GM18951 (cell line): Measurements from ENCODE around the gene WASHC2C.
"Not testable (repeated sequence)": the region's sequence is repeated elsewhere in the genome, so short reads cannot be mapped to it uniquely, and the experiment has no call there.

ENCODE experiments used
- POLR2A ChIP-seq: IDR thresholded peaks from 4 replicates; pipeline ENCODE4 v1.6.1; 2011; ENCODE audit warnings: mild to moderate bottlenecking; ENCODE audit not compliant: insufficient read length, insufficient read depth; ENCODE audit errors: extremely low read depth
- in situ Hi-C: fragments of 300-500 bp; cut with MboI; formaldehyde crosslinking; loops from one replicate; pipeline ENCODE4 v1.12.0; 2022; ENCODE audit warnings: low sequenced_read_pairs, mixed read lengths, inconsistent platforms; ENCODE audit not compliant: unreplicated experiment

Gene WASHC2C

DNA sequence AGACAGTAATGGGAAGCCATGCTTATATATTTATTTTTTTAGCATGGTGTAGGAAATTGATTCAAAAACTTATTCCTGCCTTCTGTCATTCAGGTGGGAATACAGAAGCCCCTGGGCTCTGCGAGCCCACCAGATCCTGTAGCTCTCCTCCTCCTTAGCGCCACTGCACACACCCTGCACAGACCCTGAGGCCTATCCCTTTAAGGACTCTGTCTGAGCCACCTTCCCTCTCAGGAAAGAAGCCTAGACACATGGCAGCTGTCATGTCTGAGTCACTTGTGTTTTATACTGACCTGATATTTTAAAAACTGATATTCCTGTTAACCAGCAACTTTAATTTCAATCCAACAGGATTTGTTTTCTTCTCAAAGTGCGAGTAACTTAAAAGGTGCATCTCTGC lies 36.0 kb downstream of the WASHC2C start:
- in situ Hi-C loops, result loop anchor here (10.0 kb wide), 1 partner anchor 58 kb away; no protein-coding TSS in a partner anchor

DNA sequence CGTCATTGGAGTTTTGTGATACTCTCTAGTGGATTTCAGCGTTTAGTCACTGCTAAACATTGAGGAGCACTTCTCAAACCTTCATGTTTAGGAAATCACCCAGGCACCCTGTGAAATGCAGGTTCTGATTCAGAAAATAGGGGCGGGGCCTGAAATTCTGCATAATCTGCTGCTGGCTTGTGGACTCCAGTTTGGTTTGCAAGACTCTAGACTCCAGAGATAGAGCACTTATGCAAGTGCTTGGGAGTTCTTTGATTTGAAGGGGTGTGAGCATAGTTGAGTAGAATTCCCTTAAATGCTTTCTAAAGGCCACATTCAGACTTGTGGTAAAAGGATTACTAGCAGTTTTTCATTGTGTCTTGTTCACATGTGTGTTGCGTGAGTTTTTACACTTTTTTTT lies 41.3 kb downstream of the WASHC2C start:
- in situ Hi-C loops, result loop anchor here (10.0 kb wide), 1 partner anchor 64 kb away; no protein-coding TSS in a partner anchor

DNA sequence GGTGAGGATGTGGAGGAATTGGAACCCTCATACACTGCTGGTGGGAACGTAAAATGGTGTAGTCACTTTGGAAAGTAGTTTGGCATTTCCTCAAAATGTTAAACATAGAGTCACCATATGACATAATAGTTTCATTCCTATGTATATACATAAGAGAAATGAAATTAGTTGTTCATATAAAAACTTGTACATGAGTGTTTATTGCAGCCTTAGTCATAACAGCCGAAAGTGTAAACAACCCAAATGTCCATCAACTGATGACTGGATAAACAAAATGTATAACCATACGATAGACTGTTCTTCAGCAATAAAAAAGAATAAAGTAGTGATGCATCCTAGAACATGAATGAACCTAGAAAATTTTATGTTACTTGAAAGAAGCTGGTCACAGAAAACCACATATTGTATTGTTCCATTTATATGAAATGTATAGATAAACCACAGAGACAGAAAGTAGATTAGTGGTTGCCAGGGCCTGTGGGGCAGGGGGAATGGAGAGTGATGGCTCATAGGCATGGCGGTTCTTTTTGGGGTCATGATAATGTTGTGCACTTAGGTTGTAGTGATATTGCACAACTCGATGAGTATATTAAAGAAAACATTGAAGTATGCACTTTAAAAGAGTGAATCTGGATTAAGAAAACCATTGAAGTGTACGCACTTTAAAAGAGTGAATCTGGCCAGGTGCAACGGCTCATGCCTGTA lies 44.8 kb downstream of the WASHC2C start:
- in situ Hi-C loops, result not testable (repeated sequence)

DNA sequence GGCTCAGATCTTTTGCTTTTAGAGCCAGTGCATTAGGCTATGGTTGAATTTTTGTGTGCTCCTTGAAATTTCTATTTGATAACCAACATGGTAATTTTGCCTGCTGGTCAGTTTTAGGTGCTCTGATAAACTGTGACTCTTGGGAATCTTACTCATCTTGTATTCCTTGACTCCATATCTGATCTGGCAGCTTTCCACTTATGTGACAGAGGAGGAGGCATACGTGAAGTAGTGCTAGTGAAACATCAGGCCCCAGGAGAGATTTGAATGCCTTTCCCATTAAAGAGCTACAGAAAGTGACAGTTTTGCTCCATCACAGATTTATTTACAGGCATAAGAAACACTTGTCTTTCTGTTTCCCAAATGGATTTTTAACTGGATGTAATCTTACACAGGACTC lies 59.2 kb downstream of the WASHC2C start:
- in situ Hi-C loops, result not testable (repeated sequence)

DNA sequence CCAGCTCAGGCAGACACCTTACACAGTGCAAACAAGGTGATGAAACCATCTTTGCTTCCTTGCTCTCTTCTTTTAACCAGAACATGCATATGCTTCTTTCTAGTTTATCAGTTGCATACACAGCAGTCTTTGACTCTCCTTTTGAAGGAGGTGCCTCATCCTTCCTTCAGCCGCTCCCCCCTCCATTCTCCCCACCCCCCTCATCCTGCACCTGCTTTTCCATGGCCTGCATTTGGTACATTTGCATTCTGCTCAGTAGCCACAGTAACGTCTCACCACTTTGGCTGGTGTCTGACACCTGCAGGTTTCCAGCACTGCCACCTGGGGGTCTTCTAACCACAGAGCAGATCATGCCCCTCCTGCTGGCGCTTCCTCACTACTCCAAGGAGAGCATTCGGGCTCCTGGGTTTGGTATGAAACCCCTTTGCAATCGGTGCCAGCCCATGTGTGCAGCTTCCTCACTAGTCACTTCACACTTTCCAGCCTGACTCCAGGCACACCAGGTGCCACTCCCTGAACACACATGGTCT lies 60.2 kb downstream of the WASHC2C start:
- in situ Hi-C loops, result not testable (repeated sequence)

DNA sequence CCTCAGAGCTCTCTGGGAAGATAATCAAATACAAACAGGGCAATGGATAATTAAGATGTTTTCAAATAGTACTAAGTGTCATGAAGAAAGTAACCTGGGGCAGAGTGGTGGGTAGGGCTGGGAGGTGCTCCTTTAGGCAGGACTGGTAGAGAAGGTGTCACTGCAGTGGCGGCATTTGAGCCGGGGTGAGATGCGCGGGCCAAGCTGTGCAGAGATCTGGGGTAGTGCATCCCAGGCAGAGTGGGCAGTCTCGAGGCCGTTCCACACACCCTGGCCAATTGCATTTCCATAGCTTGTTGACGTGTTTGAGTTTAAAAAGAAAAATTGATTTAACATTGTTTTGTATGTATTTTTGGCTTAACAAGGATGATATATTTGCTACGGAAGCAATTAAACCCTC lies 62.9 kb downstream of the WASHC2C start:
- in situ Hi-C loops, result not testable (repeated sequence)

DNA sequence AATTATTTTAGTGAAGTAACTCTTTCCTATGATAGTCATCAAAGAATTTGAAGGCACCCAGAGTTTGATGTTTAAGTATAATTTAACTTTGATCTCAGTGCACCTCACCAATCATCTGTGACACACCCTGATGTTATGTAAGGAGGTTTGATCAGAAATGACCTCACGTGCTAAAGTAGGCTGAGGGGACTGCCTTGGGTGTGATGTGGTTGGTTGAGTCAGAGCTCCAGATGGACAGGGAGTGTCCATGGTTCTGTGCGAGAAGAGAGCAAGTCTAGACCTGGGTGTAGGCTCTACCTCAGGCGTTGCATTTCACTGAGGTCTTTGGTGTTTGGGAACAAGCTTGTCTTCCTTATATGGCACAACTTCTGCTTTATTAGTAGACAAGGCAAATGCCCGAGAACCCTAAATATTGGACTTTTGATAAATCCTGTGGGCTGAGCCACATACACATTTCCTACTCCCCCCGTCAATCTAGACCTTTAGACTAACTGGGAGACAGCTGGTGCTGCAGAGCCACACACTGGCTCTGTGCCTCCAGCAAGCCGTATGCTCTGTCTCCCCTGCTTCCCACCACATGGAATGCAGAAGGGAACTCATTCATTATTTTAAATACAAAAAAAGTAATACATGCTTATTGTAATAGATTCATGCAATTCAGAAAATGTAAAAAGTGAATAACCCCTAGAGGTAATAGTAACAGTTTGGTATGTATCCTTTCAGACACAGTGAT lies 63.8 kb downstream of the WASHC2C start:
- in situ Hi-C loops, result not testable (repeated sequence)

DNA sequence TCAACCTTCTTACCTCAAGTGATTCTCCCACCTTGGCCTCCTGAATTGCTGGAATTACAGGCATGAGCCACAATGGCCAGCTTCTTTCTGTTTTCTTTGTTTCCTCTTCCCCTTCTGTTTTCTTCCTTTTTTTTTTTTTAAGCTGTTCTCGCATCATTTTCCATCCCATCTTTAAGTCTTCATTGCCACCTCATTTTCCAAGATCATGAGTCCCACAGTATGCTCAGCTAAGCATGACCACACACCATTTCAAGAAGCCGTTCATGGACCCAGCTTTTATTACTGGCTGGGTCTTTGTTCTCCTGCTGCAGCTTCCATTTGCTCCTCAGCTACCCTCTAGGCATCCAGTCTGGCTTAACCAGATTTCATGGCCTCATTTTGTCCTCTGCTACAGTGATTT lies 67.7 kb downstream of the WASHC2C start:
- in situ Hi-C loops, result not testable (repeated sequence)

DNA sequence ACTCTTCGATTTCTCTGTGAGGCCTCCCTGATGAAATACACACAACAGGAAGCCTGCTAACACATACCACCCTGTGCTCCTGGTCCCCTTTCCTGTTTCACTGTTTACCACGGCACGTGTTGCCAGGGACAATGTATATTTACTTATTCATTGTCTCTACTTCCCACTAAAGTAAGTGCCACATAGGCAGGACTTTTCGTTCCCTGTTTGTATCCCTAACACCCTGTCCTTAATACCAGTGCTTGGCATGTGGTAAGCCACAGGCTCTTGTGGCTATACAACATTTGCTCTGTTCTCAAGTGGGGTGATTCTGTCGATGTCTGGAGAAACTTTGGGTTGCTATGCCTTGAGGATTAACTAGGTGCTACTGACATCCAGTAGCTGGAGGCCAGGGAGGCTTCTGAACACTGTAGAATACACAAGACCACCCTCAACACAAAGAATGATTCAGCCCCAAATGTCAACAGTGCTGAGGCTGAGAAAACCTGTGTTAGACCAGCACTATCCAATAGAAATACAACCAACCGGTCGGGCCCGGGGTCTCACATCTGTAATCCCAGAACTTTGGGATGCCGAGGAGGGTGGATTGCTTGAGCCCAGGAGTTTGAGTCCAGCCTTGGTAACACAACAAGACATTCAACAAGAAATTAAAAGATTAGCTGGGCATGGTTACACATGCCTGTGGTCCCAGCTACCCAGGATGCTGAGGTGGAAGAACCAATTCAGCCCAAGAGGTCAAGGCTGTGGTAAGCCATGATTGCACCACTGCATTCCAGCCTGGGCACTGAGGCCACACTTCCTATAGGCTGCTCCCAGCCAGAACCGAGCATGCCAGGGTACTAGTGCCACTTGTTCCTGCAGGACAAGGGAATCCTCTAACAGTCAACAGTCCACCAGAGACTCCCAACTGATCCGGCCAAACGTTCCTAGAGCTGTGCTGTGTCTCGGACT lies 76.3 kb downstream of the WASHC2C start:
- in situ Hi-C loops, result not testable (repeated sequence)

DNA sequence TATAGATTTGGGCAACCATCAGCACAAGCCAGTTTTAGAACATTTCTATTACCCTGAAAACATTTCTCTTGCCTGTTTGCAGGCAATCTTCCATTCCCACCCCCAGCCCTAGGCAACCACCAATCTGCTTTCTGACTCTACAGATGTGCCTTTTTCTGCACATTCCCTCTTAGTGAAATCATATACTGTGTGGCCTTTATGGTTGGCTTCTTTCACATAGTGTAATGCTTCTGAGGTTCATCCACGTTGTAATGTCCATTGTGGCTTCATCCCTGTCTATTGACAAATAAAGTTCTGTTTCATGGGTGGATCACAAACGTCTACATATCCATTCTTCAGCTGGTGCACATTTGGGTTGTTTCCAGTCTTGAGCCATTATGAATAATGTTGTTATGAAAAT lies 77.9 kb downstream of the WASHC2C start:
- in situ Hi-C loops, result not testable (repeated sequence)

DNA sequence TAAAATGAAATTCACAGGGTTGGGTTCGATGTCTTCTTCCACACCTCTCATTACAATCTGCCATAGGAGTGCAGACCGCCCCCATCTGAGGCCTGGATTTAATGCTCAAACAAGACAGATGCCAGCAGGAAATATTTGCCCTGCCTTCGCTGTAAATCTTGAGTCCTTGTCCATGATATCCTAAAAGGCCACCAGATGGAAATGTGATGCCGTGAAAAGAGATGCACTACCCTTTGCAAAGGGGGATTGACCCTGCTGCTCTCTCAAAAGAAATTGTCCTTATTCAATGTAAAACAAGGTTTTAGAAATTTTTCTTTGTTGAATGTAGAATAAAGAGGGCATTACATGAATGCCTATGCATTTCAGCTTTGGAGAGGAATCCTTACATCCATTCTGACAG lies 82.8 kb downstream of the WASHC2C start:
- no peak for TF ChIP-seq POLR2A
- in situ Hi-C loops, result no loop called here

DNA sequence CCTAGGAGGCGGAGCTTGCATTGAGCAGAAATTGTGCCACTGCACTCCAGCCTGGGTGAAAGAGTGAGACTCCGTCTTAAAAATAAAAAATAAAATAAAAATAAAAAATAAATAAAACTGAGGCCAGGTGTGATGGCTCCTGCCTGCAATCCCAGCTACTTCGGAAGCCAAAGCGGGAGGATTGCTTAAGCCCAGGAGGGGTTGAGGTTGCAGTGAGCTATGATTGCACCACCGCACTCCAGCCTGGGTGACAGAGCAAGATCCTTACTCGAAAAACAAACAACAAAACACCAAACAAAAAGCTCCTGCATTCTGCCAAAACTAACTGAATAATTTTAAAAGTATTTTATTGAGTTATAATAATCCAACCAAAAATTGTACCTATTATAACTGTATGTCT lies 84.0 kb downstream of the WASHC2C start:
- in situ Hi-C loops, result no loop called here
- no peak for TF ChIP-seq POLR2A

DNA sequence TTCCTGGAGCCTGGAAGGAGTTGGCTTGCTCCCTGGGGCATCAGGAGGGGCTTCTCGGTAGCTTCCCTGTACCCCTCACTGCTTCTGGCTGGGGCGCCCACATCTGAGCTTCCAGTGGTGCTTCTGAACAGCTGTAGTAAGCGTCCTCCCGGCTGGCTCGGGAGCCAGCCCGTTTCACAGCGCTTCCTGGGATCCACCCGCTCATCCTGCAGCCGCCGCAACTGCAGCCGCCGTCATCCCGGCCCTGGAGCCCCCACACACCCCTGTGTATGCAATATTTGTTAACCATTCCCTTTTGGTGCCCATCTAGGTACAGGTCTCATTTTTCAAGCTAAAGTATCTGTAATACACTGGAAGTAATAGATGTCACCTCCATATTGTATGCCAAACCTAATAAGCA lies 85.9 kb downstream of the WASHC2C start:
- in situ Hi-C loops, result not testable (repeated sequence)

DNA sequence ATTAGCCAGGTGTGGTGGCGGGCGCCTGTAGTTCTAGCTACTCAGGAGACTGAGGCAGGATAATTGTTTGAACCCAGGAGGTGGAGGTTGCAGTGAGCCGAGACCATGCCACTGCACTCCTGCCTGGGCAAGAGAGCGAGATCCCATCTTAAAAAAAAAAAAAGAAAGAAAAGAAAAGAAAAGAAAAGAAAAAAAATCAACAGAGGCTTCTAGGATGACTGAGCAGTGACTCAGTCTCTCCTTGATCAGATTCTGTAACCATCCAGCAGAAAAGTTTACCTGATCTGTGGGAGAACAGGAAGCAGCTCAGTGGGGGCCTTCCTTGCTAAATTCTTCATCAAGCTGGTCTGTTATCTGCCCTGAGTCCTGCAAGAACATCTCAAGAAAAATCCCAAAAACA lies 87.1 kb downstream of the WASHC2C start:
- in situ Hi-C loops, result not testable (repeated sequence)
